Skeletal muscle cell (primary cell): Measurements from ENCODE around the gene GRAMD1C.
A peak's percentile ranks its signal among the peaks of the same experiment; 100 is the strongest.

Experiments used
- DNase-seq: peaks from one replicate; pipeline ENCODE4 v3.0.0-alpha.2; 2010; ENCODE audit warnings: low read depth
- H3K4me3 ChIP-seq: 2 replicates; pipeline ENCODE4 v1.5.1; 2011; ENCODE audit warnings: low read depth, mild to moderate bottlenecking, control low read depth, low read length, moderate library complexity

Gene GRAMD1C

DNA sequence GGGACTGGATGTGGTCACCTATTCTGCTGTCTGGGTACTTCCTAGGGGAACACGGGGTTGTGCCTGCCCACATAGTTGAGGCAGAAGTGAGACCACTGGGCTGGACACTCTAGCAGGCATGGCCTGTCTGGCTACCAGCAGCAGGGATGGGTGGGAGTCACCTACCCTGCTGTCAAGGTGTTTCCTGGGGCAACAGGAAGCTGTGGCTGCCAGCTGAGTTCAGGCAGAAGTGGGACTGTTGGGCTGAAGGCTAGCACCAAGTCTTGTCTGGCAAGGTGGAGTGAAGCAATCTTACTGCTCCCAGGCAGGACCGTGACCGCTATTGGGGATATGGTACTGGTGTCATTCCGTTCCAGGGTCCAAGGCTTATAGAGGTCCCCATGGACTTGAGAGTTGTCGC, 89.0 kb downstream of the GRAMD1C start:
- no peak for DNase-seq
- H3K4me3 ChIP-seq: no peak overlapping the region

DNA sequence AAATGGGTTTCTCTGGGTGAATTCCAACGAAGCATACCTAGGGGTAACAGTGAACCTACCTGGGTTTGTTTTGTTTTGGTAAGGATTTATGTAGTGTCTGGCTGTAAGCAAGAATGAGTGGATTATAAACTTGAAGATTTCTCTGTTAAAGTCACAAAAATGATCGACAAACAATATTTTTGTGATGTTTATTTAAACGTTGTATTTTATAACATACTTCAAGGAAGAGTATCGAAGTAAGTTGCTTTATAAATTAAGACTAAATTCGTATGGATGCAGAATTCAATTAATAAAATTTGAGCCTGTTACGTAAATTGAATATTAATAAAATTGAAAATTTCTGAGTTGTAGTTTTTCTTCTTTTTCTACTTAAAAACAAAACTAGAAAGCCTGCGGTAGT, 108.2 kb downstream of the GRAMD1C start:
- DNase-seq: no peak

DNA sequence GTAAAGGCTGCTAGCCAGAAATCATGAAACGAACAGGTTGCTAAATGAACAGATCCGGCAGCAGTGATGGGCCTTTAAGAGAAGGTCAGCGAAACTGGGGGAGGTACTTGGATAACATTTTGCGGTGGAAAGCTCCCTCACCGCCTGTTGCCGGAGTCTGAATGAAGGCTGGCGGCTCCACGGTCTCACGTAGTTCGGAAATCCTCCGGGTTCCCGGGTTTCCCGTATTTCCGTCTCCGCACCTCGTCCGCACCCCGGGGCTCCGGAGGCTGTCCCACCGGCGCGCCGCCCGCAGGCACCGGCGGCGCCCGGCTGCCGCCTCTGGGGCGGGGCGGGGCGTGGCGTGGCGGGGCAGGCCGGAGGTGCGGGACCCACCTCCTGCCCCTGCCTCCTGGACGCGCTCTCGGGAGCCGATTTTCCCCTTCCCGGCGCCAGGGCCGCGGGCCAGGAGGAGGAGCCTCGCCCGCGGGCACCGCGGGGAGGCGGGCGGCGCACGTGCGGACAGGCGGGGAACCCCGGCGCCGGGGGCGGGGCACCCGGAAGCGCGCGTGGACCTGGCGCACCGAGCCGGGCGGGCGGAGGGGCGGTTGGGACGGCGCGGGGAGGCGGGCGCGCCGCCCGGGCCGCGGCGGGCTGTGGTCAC, 108.9 kb downstream of the GRAMD1C start, which contains the start of gene ZDHHC23:
Gene ZDHHC23, plus strand, starts transcription at position 642 of the 643 bp plus-strand sequence. CDS start 790 bp downstream, outside the sequence.
- peak within 1 kb of the TSS; percentile 59 for H3K4me3 ChIP-seq
- no peak for DNase-seq

More for the DNA sequence above, 108.2 kb downstream of the GRAMD1C start:
- H3K4me3 ChIP-seq: no peak overlapping the region

DNA sequence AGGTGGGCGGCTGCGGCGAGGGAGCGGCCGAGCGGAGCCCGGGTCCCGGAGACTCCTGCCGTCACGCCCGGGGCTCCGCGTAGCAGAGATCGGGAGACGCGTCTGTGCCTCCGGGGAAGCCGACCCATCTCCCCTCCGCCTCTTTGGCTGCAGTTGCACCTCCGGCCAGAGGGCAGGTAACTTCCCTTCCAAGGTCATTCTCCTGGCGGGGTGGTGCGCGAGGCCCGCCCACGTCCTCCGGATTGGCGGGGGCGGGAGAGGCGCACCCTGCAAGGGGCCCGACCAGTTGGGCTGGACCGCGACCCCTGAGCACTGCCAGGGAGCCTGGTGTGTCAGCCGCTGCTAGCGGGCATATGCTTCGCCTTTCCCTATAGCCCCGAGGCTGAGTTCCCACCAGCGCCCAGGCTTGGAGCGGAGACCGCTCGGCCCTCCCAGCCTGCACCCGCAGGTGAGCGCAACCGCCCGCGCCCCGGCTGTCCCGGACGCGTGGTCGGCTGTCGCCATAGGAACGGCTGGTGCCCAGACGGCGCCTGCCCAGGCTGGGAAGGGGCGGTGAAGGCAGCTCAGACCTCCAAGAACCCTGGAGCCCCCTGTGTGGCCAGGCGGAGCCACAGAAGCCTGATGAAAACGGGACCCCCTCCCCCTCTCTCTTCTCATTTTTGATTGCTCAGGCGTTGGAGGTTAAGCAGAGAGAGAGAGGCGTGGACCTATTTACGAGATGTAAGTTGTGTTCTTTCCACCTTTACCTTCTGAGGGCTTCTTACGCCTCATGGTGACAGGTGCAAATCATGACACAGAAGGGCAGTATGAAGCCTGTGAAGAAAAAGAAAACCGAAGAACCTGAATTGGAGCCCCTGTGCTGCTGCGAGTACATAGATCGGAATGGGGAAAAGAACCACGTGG, 109.7 kb downstream of the GRAMD1C start:
- H3K4me3 ChIP-seq: peak overlapping the region; percentile 59
- DNase-seq: no peak

DNA sequence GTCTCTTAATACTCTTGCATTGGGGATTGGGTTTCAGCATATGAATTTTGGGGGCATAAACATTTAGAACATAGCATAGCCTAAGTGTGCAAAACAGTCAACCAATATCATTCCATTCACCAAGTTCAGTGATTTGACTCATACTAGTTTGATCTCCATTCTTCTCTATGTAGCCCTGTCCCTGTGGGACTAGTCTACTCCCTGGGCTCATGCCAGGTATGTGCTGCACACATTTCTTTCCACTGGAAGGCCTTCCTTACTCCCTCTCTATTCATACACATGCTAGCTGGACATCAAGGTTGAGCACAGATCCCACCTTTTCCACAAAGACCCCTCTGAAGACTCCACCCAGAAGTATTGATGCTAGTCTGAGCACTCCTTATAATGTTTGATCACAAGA, 114.3 kb downstream of the GRAMD1C start:
- no peak for DNase-seq
- no peak overlapping the region for H3K4me3 ChIP-seq

DNA sequence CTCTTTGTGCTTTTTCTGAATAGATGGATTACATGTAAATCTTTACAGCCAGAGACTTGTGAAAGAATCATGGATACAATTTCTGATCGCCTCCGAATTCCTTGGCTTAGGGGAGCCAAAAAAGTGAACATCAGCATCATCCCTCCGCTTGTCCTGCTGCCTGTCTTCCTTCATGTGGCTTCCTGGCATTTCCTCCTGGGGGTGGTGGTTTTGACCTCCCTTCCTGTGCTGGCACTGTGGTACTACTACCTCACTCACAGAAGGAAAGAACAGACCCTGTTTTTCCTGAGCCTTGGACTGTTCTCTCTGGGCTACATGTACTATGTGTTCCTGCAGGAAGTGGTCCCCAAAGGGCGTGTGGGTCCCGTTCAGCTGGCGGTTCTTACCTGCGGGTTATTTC, 115.1 kb downstream of the GRAMD1C start:
- H3K4me3 ChIP-seq: no peak overlapping the region
- DNase-seq: no peak

DNA sequence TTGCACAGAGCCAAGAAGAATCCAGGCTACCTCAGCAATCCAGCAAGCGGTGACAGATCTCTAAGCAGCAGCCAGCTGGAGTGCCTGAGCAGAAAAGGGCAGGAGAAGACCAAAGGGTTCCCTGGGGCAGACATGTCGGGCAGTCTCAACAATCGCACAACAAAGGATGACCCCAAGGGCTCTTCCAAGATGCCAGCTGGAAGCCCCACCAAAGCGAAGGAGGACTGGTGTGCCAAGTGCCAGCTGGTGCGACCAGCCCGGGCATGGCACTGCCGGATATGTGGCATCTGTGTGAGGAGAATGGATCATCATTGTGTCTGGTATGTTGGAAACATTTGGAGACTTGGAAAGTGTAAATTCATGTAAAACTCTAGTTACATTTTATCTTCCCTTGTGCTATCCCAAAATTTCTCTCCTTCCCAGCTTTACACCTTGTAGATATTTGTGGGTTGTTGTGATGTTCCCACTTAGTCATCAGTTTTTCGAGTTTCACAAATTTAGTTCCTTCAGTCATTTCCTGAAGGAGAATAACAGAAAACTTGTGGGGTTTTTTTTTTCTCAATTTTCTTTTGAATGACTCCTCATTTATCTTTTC, 115.6 kb downstream of the GRAMD1C start:
- DNase-seq: no peak
- H3K4me3 ChIP-seq: no peak overlapping the region

DNA sequence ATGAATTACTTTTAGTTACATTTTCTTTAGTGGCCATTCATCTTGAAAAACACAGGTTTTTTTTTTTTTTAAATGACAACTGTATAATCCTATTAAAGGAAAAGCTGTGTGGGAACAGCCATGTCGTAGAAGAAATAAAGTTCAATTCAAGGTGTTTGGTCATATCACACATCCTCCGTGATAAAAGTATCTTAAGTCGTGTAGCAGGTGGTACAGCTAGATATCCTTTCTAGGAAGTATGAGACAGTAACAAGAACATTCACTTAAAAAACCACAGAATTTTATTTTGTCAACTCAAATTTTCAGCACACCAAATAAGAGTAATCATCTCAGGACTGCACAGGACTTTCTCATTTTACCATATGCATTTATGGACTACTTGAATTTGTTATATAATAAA, 125.3 kb downstream of the GRAMD1C start:
- DNase-seq: no peak

DNA sequence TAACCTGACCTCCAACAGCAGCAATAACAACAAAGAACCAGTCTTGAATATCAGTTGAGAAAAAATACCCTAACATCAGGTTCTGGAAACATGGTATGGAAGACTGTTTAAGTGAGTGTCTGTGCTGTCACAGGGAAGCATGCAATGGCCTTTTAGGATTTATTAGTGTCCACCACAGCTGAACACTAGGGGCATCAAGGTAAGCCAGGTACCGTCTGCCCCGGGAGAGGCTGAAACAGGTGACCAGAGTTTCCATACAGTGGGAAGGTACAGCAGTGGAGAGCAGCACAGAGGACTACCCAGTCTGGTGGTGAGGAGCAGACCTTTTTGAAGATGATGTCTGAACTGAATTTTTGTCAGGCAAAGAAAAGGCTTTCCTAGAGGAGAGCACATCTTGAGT, 127.6 kb downstream of the GRAMD1C start:
- no peak overlapping the region for H3K4me3 ChIP-seq

More for the DNA sequence above, 125.3 kb downstream of the GRAMD1C start:
- no peak overlapping the region for H3K4me3 ChIP-seq

DNA sequence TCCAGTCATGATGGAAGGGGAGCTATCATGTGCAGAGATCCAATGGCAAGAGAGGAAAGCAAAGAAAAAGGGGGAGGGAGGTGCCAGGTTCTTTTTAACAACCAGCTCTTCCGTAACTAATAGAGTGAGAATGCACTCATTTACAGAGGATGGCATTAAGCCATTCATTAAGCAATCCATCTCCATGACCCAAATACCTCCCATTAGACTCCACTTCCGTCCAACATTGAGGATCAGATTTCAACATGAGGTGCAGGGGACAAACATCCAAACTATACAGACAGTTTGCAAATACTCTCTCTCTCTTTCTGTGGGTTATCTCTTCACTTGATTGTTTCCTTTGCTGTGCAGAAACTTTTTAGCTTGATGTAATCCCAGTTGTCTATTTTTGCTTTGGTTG, 130.4 kb downstream of the GRAMD1C start:
- no peak overlapping the region for H3K4me3 ChIP-seq
- no peak for DNase-seq

More for the DNA sequence above, 127.6 kb downstream of the GRAMD1C start:
- no peak for DNase-seq

DNA sequence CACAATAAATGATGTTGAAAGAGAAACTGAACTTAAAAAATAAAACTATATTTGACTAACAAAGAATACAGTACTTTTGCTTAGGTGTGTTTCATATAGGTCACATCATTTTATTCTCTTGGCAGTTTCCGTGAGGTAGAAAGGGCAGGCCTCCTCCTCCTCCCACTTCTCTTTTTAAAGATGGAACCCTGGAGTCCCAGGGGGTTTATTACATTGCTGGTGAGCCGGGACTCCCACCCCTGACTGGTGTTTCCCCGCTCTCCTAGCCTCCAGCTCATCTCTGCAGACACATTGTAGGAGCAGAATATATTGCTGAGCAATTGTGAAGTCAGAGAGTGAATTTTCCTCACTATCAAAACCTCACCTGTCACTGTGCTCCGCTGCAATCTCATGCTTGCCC, 139.2 kb downstream of the GRAMD1C start:
- DNase-seq: no peak
- H3K4me3 ChIP-seq: no peak overlapping the region

DNA sequence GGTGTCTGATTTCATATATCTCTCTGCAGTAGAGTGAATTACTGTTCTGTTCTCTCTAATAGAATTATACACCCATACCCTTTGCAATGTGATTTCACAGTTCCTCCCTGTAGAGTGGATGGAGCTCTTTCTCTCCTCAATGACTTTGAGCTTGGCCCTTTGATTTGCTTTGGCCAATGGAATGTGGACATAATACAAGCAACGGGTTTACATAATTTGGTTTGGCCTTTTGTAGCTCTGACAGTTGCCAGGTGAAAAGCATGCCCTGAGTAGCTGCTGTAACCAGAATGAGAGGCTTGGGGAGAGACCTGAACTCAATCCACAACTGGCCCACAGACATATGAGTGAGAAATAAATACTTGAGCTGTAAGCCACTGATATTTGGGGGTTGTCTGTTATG, 141.3 kb downstream of the GRAMD1C start:
- no peak for DNase-seq
- H3K4me3 ChIP-seq: no peak overlapping the region

DNA sequence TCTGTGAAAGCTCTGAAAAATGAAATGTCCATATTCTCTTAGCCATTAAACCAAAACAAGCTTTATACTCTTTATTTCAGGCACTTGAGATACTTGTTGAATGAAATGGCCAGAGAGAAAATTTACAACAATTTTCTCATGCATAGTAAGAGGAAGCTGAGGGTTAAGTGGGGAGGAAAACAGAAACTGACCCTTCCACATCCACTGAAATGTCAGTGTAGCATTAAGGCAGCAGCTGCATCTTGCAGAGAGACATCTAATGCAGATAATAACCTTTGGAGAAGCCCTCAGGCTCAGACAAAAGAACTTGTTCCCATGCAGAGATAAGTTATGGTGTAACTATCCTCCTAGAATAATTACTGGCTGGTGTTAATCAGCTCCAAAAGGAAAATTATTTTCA, 143.2 kb downstream of the GRAMD1C start:
- DNase-seq: no peak
- H3K4me3 ChIP-seq: no peak overlapping the region

DNA sequence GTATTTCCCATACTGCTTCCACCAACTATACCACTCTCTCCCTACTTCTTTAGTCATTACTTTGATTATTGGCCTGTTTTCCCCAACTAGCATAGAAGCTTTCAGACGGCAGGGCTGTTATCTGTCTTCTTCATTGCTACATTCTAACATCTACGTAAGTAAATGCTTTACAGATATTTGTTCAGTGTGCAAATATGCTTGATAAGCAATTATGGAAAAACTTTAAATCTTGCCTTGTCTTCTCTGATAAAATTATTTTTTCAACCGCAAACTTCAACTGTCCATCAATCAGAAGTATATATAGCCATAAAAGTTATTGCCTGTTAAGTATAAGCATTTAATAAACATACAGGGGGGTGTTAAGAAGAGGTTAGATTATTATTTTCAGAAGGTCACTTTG, 145.0 kb downstream of the GRAMD1C start:
- H3K4me3 ChIP-seq: no peak overlapping the region
- no peak for DNase-seq

DNA sequence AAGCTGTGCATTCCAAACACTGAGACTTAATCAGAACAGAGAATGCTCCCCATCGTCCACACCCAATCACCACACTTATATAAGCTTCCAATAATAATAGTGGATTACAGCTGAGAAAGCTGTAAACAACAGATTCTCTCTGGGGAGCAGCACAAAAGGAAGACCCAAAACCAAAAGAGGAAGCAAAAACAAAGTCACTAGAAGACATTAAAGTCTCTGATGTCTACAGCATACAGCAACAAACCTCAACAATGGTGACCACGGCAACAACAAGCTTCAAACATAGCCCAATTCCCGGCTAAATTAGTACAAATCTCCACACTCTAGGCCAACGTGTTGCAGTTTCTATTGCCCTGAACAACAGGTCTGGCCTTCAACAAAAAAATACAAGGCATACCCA, 147.0 kb downstream of the GRAMD1C start:
- no peak for DNase-seq

More for the DNA sequence above, 147.0 kb downstream of the GRAMD1C start:
- H3K4me3 ChIP-seq: no peak overlapping the region
